Thymus (tissue), 11 donors: ENCODE measurements around the gene LUC7L3. TPM values are rescaled to one million over a fixed set of nuclear protein-coding genes. Genes with fewer than 3 reads are reported as not detected.
"Not testable (repeated sequence)": the region's sequence is repeated elsewhere in the genome, so short reads cannot be mapped to it uniquely, and the experiment has no call there.

ENCODE experiments used
- DNase-seq, 9 donors: peaks; one replicate each; pipeline ENCODE4 v3.0.0-alpha.2; 2013; ENCODE audit warnings: low spot score in 9 of 9, low read depth in 6 of 9, missing footprints in 1 of 9
- H3K27ac ChIP-seq, 2 donors: one replicate each; pipeline ENCODE4 v1.5.1; 2013; ENCODE audit warnings: control low read depth in 1 of 2, low read depth in 1 of 2, low read length in 1 of 2, mild to moderate bottlenecking in 1 of 2, moderate library complexity in 1 of 2
- H3K27me3 ChIP-seq, 2 donors: one replicate each; pipeline ENCODE4 v1.5.1; 2013; ENCODE audit warnings: low read length in 1 of 2; ENCODE audit not compliant: control insufficient read depth in 2 of 2, insufficient read depth in 1 of 2
- H3K36me3 ChIP-seq, 2 donors: one replicate each; pipeline ENCODE4 v1.5.1; 2013; ENCODE audit warnings: low read length in 1 of 2, mild to moderate bottlenecking in 1 of 2, moderate library complexity in 1 of 2; ENCODE audit not compliant: control insufficient read depth in 2 of 2, insufficient read depth in 2 of 2
- H3K4me1 ChIP-seq, 2 donors: one replicate each; pipeline ENCODE4 v1.5.1; 2013; ENCODE audit warnings: low read length in 2 of 2; ENCODE audit not compliant: control insufficient read depth in 2 of 2, insufficient read depth in 2 of 2
- H3K4me3 ChIP-seq, 2 donors: one replicate each; pipeline ENCODE4 v1.5.1; 2013; ENCODE audit warnings: low read length in 2 of 2, control low read depth in 1 of 2, mild to moderate bottlenecking in 1 of 2
- H3K9me3 ChIP-seq, 2 donors: one replicate each; pipeline ENCODE4 v1.5.1; 2013; ENCODE audit warnings: low read length in 1 of 2, mild to moderate bottlenecking in 1 of 2; ENCODE audit not compliant: control insufficient read depth in 2 of 2, insufficient read depth in 1 of 2
- WGBS: extraction: QIAGEN DNeasy Blood & Tissue Kit; methylation state at CpG from one replicate; pipeline ENCODE4 v1.1.7; 2013; 5-methylcytosine and 5-hydroxymethylcytosine counted together
- polyA plus RNA-seq: library from polyadenylated mRNA; stranded (reverse); fragments of 200-250 nt; gene quantifications from one replicate; pipeline ENCODE4 v1.2.3, GENCODE V29; 2013
- total RNA-seq: library from RNA; stranded (reverse); fragments of 120-200 nt; gene quantifications from one replicate; pipeline ENCODE4 v1.2.4, GENCODE V29; 2013
- donor health status: healthy.

Gene LUC7L3
- total and polyA plus RNA-seq, 2 donors, result 145 to 200 TPM

DNA sequence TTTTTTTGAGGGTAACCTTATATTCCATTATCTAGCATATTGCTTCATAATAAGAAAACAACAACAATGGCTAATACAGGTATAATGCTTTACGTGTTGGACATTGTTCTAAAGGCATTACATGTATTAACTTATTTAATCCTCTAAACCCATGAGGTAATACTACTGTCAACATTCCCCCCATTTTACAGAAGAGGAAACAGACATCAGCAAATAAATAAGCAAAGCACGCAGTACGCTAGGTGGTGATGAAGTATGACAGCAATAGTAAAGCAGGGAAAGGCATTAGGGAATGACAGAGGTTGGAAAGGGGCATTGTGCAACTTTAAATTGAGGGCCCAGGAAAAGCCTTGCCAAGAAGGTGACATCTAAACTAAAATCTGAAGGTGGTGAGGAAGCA lies 16.2 kb upstream of the LUC7L3 start:
- WGBS, result 98% methylated on average over 3 of the region's 3 CpGs
- Histone ChIP-seq H3K9me3 (no peaks in the 10 kb centered on the region), H3K27ac (no peak overlapping the region), H3K27me3 (no peaks in the 10 kb centered on the region), H3K36me3 (peaks cover 17 to 24% of the 10 kb centered on the region in 2 donors), H3K4me3 (no peak overlapping the region), H3K4me1 (peaks cover 0 to 10% of the 10 kb centered on the region in 2 donors)
- no peak for DNase-seq

- WGBS, result under 1% methylated on average over 74 of the region's 74 CpGs
These were observed 11.9 kb upstream of the LUC7L3 start, which contains the start of gene ANKRD40 for GRCh38 chr17:50707289-50708049. ANKRD40 (minus strand) TSS chr17:50707914; CDS start chr17:50707654, 260 bp downstream.

DNA sequence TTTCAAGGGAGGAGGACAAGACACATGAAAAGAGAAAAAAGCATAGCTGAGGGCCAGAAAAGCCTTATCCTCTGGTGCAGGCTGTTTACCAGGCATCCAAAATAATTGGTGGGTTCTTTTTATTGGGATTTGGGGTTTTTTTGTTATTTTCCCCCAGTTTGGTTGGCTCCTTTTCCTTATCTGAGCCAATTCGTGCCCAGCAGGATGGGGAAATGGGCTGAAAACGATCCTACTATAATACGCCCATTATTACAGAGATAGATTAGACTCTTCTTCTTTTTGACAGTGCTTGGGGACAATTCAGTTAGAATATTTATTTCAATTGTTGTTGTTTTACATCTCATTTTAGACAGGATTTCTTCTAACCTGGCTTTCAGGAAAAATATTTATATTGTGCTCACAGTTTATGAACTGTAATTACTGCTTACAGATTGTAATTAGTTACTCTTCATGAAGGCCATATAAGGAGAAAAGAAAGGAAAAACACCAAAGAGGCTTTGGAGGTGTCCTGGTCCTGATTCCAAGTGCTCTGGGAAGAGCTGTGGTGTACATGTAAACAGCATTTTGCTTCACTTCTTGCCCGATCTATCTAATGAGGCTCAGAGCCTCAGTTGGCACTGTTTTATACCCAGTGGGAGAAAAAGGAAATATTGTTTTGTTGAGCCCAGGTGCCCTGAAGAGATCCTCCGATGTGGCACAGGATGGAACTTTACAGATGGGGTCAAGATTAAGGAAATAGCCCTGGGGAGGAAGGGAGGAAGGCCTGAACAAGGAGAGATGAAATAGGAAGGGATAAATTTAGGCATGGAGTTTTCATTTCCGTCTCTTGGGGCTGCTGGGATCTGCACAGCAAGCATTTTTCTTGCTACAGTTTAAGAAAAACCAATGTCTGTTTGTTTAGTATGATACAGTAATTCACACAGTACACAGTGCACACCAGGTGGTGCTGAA lies 11.1 kb upstream of the LUC7L3 start:
- peaks cover under 1 to 4% of the 10 kb centered on the region in 2 donors for H3K36me3 ChIP-seq
- WGBS, result 6% methylated on average over 6 of the region's 6 CpGs
- H3K9me3 ChIP-seq, result no peaks in the 10 kb centered on the region
- no peaks in the 10 kb centered on the region for H3K27me3 ChIP-seq
- peaks cover 7 to 21% of the 10 kb centered on the region in 2 donors for H3K4me1 ChIP-seq
- H3K4me3 ChIP-seq, result peak overlapping the region; percentile 72 to 87
- H3K27ac ChIP-seq, result peak overlapping the region; percentile 93 to 97
- peak in 4 of 9 donors; percentile 26 to 67 (median 41) for DNase-seq

More at GRCh38 chr17:50707289-50708049, 11.9 kb upstream of the LUC7L3 start, which contains the start of gene ANKRD40:
- H3K27ac ChIP-seq, result peak within 1 kb of the TSS; percentile 93 to 97
- H3K27me3 ChIP-seq, result no peaks in the 10 kb centered on the region
- peak within 1 kb of the TSS; percentile 80 to 87 for H3K4me3 ChIP-seq
- DNase-seq, result peak; percentile 66 to 93 (median 79)
- H3K36me3 ChIP-seq, result peaks cover 3 to 4% of the 10 kb centered on the region in 2 donors
- H3K9me3 ChIP-seq, result no peaks in the 10 kb centered on the region
- peaks cover 7 to 21% of the 10 kb centered on the region in 2 donors for H3K4me1 ChIP-seq

DNA sequence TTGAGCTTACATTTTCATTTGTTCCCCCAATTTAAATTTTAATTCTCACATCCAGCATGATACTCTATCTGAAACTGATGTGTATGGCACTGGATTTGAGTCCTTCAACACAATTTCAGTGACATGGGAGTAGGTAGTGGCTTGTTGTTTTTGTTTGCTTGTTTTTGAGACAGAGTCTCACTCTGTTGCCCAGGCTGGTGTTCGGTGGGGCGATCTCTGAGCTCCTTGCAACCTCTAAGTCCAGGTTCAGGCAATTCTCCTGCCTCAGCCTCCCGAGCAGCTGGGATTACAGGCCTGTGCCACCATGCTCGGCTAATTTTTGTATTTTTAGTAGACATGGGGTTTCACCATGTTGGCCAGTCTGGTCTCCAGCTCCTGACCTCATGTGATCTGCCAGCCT lies 10.3 kb upstream of the LUC7L3 start:
- not testable (repeated sequence) for H3K9me3 ChIP-seq, H3K27me3 ChIP-seq, DNase-seq, H3K4me3 ChIP-seq, H3K36me3 ChIP-seq
- Histone ChIP-seq H3K4me1 (peaks cover 7 to 21% of the 10 kb centered on the region in 2 donors), H3K27ac (peak overlapping the region; percentile 93)
- 96% methylated on average over 4 of the region's 4 CpGs for WGBS

- Histone ChIP-seq H3K4me1 (peaks cover 7 to 21% of the 10 kb centered on the region in 2 donors), H3K27ac (no peak overlapping the region), H3K27me3 (no peaks in the 10 kb centered on the region), H3K9me3 (no peaks in the 10 kb centered on the region), H3K36me3 (no peaks in the 10 kb centered on the region), H3K4me3 (no peak overlapping the region)
- WGBS, result 98% methylated on average over 2 of the region's 2 CpGs
- DNase-seq, result no peak
These were observed 9.4 kb upstream of the LUC7L3 start for GRCh38 chr17:50710025-50710424.

GRCh38 chr17:50710650-50711049 lies 8.8 kb upstream of the LUC7L3 start:
- 96% methylated on average over 4 of the region's 4 CpGs for WGBS
- no peaks in the 10 kb centered on the region for H3K36me3 ChIP-seq

GRCh38 chr17:50712641-50713040 lies 6.8 kb upstream of the LUC7L3 start:
- Histone ChIP-seq H3K4me3 (no peak overlapping the region), H3K27me3 (no peaks in the 10 kb centered on the region), H3K9me3 (no peaks in the 10 kb centered on the region), H3K4me1 (peaks cover 7 to 11% of the 10 kb centered on the region in 2 donors), H3K27ac (no peak overlapping the region), H3K36me3 (no peaks in the 10 kb centered on the region)
- no peak for DNase-seq
- WGBS, result 98% methylated on average over 9 of the region's 9 CpGs

More at GRCh38 chr17:50710650-50711049, 8.8 kb upstream of the LUC7L3 start:
- no peak overlapping the region for H3K4me3 ChIP-seq
- no peaks in the 10 kb centered on the region for H3K9me3 ChIP-seq
- DNase-seq, result no peak
- H3K27me3 ChIP-seq, result no peaks in the 10 kb centered on the region
- peaks cover 7 to 21% of the 10 kb centered on the region in 2 donors for H3K4me1 ChIP-seq
- no peak overlapping the region for H3K27ac ChIP-seq

GRCh38 chr17:50715471-50715870 lies 3.9 kb upstream of the LUC7L3 start:
- no peak overlapping the region for H3K27ac ChIP-seq
- H3K36me3 ChIP-seq, result no peaks in the 10 kb centered on the region
- H3K4me3 ChIP-seq, result no peak overlapping the region
- DNase-seq, result no peak
- no peaks in the 10 kb centered on the region for H3K27me3 ChIP-seq
- WGBS, result 95% methylated on average over 3 of the region's 3 CpGs
- H3K9me3 ChIP-seq, result no peaks in the 10 kb centered on the region
- peaks cover 4 to 6% of the 10 kb centered on the region in 2 donors for H3K4me1 ChIP-seq
